Thoracic aorta (tissue), 2 donors: ENCODE data around the gene TMEM45A. TPM values are rescaled to one million over a fixed set of nuclear protein-coding genes. Genes with fewer than 3 reads are reported as not detected.

Experiments
- ATAC-seq: fragments of 150-250 bp; one replicate; pipeline ENCODE4 v1.8.0; 2017; ENCODE audit warnings: low read depth; ENCODE audit not compliant: insufficient number of reproducible peaks, low FRiP score
- DNase-seq: peaks from one replicate; pipeline ENCODE4 v3.0.0-alpha.2; 2020; ENCODE audit warnings: low spot score
- H3K27ac ChIP-seq, 2 donors: fragments of 200-600 bp; sonication (generic); 1 replicate in 1 of 2; 2 replicates in 1 of 2; pipeline ENCODE4 v1.5.1; 2016; ENCODE audit warnings: mild to moderate bottlenecking in 2 of 2, moderate library complexity in 2 of 2
- H3K27me3 ChIP-seq: fragments of 200-600 bp; sonication (generic); replicated peaks from 2 replicates; pipeline ENCODE4 v1.6.0; 2016; ENCODE audit warnings: mild to moderate bottlenecking; ENCODE audit not compliant: insufficient read depth
- H3K36me3 ChIP-seq: fragments of 200-600 bp; sonication (generic); one replicate; pipeline ENCODE4 v1.5.1; 2016
- H3K4me1 ChIP-seq, 2 donors: fragments of 200-600 bp; sonication (generic); 1 replicate in 1 of 2; 2 replicates in 1 of 2; pipeline versions ENCODE4 v1.5.1 to v1.6.0; 2016; ENCODE audit warnings: low read depth in 2 of 2, mild to moderate bottlenecking in 1 of 2; ENCODE audit not compliant: control insufficient read depth in 1 of 2
- H3K4me3 ChIP-seq: fragments of 200-600 bp; sonication (generic); 2 replicates; pipeline ENCODE4 v1.5.1; 2016; ENCODE audit warnings: mild to moderate bottlenecking
- H3K9me3 ChIP-seq: fragments of 200-600 bp; sonication (generic); 2 replicates; pipeline ENCODE4 v1.5.1; 2016
- CTCF ChIP-seq: fragments of 200-600 bp; sonication (generic); IDR thresholded peaks from one replicate; pipeline ENCODE4 v1.5.1; 2019; ENCODE audit warnings: antibody characterized with exemption
- total RNA-seq, 2 donors: library from RNA; depleted of rRNA; stranded (reverse); fragments of >200 nt; gene quantifications; one replicate each; pipeline versions ENCODE4 v1.1.0 to v1.2.3, GENCODE V29; 2016

TMEM45A gene
- total RNA-seq, 2 donors from 2014 or later: 21.1 to 26.5 TPM

GRCh38 chr3:100602506-100603444 lies 110.4 kb downstream of the TMEM45A start:
- Histone ChIP-seq H3K27me3 (no peaks in the 10 kb centered on the region), H3K27ac (no peak overlapping the region), H3K4me1 (peaks cover 0 to 6% of the 10 kb centered on the region in 2 donors), H3K36me3 (no peaks in the 10 kb centered on the region), H3K4me3 (peak overlapping the region; percentile 56), H3K9me3 (no peaks in the 10 kb centered on the region)
- ATAC-seq (no peak), DNase-seq (no peak)
- TF ChIP-seq CTCF: no peak

DNA sequence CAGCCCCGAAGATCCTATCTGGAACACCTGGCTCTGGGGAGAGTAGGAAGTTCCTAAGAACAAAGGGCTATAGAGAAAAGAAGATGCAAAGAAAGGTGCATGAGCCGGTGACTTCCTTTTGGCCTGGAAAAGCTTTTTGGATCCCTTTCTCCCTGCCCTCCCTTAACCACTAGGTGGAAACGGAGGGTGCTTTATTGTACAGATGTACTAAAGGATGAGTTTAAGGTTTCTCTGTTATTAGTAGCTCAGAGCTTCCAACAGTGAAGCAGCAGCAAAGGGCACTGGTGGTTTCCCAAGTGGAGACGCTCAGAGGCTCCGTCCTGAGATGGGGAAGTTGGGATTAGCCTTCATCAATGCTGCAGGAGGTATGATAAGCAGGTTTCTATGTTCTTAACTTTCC lies 111.0 kb downstream of the TMEM45A start:
- H3K4me3 ChIP-seq: peak overlapping the region; percentile 56

DNA sequence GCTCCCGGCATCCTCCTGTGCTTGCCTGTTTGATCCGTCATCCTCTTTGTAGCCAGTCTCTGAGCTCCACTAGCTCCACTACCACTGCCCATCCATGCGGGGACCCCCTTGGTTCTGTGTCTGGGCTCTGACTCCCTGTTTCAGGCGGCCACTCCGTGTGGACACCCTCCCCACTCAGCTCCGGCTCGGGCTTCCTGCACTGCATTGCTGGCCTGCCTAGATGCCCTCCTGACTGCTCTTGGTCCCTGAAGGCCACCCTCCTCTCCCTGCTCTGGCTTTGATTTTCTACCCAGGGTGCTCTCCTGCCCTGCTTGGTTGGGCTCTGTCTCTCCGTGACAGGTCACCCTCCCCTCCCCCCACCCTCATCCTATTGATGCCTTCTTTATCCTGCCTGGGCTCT lies 112.9 kb downstream of the TMEM45A start:
- no peaks in the 10 kb centered on the region for H3K36me3 ChIP-seq
- no peak overlapping the region for H3K27ac ChIP-seq
- ATAC-seq: no peak
- DNase-seq: no peak
- no peaks in the 10 kb centered on the region for H3K9me3 ChIP-seq
- TF ChIP-seq CTCF: no peak
- no peak overlapping the region for H3K4me3 ChIP-seq
- H3K27me3 ChIP-seq: no peaks in the 10 kb centered on the region
- H3K4me1 ChIP-seq: peaks cover 0 to 6% of the 10 kb centered on the region in 2 donors

More for the DNA sequence above, 111.0 kb downstream of the TMEM45A start:
- Histone ChIP-seq H3K27me3 (no peaks in the 10 kb centered on the region), H3K36me3 (no peaks in the 10 kb centered on the region), H3K4me1 (peaks cover 0 to 6% of the 10 kb centered on the region in 2 donors), H3K27ac (no peak overlapping the region), H3K9me3 (no peaks in the 10 kb centered on the region)
- ATAC-seq: no peak
- no peak for DNase-seq
- TF ChIP-seq CTCF: peak; percentile 30

- Histone ChIP-seq H3K27me3 (no peaks in the 10 kb centered on the region), H3K27ac (no peak overlapping the region), H3K4me3 (no peak overlapping the region), H3K36me3 (no peaks in the 10 kb centered on the region), H3K9me3 (no peaks in the 10 kb centered on the region), H3K4me1 (peaks cover 0 to 6% of the 10 kb centered on the region in 2 donors)
- DNase-seq (no peak), ATAC-seq (no peak)
- no peak for TF ChIP-seq CTCF
Measured at GRCh38 chr3:100606894-100607512, 114.6 kb downstream of the TMEM45A start.

- H3K4me3 ChIP-seq: no peak within 1 kb of the TSS
- no peaks in the 10 kb centered on the region for H3K27me3 ChIP-seq
- TF ChIP-seq CTCF: no peak
- ATAC-seq (no peak), DNase-seq (no peak)
- no peak within 1 kb of the TSS for H3K27ac ChIP-seq
- H3K4me1 ChIP-seq: no peaks in the 10 kb centered on the region
- H3K9me3 ChIP-seq: no peaks in the 10 kb centered on the region
- no peaks in the 10 kb centered on the region for H3K36me3 ChIP-seq
Measured at GRCh38 chr3:100609305-100609704, 116.9 kb downstream of the TMEM45A start, which contains the start of gene ADGRG7. TSS of gene ADGRG7 (plus strand) at chr3:100609601. CDS start at chr3:100609857, 256 bp downstream.
